CD4-positive, alpha-beta T cell treated with Interferon alpha-2 for 1 hour (primary cell): Measurements from ENCODE around the gene COA6.

ENCODE experiments used
- DNase-seq, 2 donors: peaks; one replicate each; pipeline ENCODE4 v3.0.0-alpha.2; 2020 to 2022

COA6 gene

DNA sequence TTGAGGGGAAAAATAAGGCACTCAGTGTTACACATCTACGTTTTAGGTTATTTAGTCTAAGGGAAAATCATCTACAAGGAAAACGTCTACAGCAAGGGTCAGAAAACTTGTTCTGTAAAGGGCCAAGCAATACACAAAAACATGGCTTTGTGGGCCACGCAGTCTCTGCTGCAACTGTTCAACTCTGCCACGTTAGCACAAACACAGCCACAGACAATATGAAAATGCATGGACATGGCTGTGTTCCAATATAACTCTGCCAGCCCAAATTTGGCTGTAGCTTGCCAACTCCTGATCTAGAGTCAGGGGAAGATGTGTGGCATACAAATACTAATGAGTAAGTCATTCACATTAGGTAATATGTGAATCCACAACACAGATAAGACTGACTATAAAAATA lies 40.7 kb downstream of the COA6 start:
- no peak for DNase-seq

DNA sequence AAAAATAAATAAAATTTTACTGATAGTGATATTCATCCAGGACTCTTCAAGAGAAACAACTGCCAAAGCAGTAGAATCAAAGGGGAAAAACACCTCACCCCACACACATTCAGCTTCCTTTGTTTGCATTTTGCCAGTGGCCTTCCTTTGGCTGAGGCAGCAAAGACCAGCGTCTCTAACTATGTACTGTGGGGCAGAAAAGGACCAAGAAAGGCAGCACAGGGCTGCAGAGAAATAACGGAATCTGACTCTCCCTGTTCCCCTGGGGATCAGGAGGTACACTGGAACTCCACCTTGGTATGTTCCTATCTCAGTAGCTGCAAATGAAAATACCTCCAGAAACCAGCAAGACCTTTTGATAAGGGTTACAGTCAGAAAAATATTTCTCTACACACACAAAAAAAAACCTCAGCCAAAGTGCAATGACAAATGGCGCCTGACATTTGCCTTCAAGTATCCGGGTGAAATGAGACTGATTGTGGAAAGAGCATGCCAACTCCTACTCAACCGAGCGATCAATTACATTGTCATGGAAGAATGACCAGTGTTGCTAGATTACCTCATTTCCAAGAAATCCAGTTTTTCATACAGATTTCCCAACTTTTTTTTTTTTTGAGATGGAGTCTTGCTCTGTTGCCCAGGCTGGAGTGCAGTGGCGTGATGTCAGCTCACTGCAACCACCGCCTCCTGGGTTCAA lies 54.8 kb downstream of the COA6 start:
- no peak for DNase-seq

DNA sequence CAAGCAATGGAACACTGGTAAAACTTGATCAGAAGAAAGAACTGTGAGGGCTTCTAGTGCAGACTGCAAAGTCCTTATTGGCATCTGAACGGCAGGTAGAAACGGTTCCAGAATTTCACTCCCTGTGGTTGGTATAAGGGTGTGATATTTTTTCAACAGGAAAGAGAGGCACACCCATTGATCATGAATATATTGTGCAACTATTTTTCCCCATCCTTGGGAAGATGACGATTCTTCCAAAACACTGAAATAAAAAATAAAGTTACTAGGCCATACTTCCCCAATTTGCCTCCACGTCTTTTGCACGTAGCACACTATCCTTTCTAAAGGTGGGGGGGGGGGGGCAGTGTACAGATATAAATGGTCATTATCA lies 56.2 kb downstream of the COA6 start:
- DNase-seq, result no peak

DNA sequence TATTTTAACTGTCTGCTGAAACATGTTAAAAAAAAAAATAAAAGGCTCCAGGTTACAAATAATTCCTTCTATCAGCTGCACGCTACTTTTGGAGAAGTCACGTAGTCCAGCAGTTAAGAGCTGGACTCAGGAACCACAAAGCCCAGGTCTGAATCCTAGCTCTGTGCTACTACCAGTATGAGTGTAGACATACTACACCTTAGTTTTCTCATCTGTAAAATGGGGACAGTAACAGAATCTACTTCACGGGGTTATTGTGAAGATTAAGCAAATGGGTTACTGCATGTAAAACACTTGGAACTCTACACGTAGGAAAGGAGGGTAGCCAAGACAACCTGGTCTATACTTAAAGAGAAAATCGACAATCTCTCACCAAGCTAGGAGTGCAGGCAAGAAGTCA lies 57.4 kb downstream of the COA6 start:
- no peak for DNase-seq

DNA sequence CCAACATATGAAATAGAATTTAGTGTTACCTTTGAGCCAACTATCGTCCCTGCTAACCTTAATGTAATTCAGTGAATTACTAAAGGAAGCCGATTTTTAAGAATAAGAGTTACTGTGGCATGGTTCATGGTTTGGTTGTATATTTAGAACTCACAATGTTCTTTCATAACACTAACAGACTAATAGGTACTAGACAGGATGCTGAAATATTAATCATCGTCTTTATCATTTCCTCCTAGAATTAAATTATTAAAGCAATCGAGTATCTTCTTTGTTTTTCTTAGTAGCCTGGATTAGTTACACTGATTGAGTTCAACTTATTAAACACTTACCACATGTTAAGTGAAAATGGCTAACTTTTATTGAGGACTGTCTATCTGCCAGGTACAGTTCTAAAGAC lies 58.0 kb downstream of the COA6 start:
- DNase-seq, result no peak

DNA sequence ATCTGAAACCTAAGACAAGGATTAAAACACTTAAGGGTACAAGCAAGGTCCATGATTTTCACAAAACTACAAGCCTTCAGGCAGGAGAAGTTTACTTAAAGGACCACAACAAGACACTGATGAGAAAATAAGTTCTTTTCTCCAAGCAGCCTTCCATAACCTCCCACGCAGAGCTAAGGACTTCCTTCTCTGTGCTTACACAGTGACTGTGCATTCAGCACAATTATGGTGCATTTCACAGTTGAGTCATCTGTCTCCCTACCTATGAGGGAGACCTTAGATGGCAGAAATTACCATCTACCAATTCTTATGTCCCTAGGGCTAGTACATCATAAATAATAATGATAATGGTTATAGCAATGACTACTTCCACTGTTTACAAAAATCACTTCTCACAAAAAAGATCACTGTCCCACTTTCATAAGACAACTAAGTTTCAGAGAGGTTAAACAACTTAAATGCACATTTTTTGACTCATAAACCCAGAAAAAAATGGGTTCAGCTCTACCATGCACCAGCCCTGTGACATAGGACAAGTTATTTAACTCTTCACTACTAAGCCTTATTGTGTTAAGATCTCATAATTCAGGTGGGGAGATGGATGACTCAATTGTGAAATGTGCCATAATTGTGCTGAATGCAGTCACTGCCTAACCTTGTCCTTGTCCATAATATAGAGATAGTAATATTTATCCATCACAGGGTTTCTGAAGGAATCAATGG lies 60.5 kb downstream of the COA6 start:
- no peak for DNase-seq
